AG04450 (cell line): ENCODE results near the gene CACNA2D2. TPM values are rescaled to one million over a fixed set of nuclear protein-coding genes. Genes with fewer than 3 reads are reported as not detected.

ENCODE experiments used
- CTCF ChIA-PET: fragments of 300-600, 350-600 bp; formaldehyde crosslinking; extraction: SDS; loops from one replicate; lab custom pipeline; 2022; ENCODE audit warnings: antibody characterized with exemption, inconsistent platforms; lab: Charles Lee
- POLR2A ChIA-PET: fragments of 350-600 bp; formaldehyde crosslinking; extraction: SDS; loops from one replicate; lab custom pipeline; 2021; ENCODE audit warnings: antibody characterized with exemption, inconsistent platforms; lab: Yijun Ruan, JAX
- DNase-seq: peaks from one replicate; pipeline ENCODE4 v3.0.0-alpha.2; 2011; ENCODE audit warnings: low read depth, low spot score
- H3K27ac ChIP-seq: one replicate; pipeline ENCODE4 v1.5.1; 2012; ENCODE audit warnings: low read depth, low read length, control low read depth
- H3K27me3 ChIP-seq: one replicate; pipeline ENCODE4 v1.6.0; 2012; ENCODE audit warnings: low read length; ENCODE audit not compliant: control insufficient read depth, insufficient read depth
- H3K4me3 ChIP-seq: 2 replicates; pipeline ENCODE4 v1.5.1; 2011; ENCODE audit warnings: mild to moderate bottlenecking, low read depth, low read length, control low read depth
- H3K9me3 ChIP-seq: 2 replicates; pipeline ENCODE4 v1.5.1; 2012; ENCODE audit warnings: low read length; ENCODE audit not compliant: control insufficient read depth, insufficient read depth
- CTCF ChIP-seq: IDR thresholded peaks from 2 replicates; pipeline ENCODE4 v1.5.1; 2011; ENCODE audit warnings: low read depth, low read length, control low read depth, inconsistent platforms
- polyA plus RNA-seq: library from polyadenylated mRNA; depleted of rRNA; stranded (reverse); fragments of >200 nt; gene quantifications from 2 replicates; pipeline ENCODE4 v1.2.3, GENCODE V29; 2011

CACNA2D2 gene
- polyA plus RNA-seq, 1 experiment = 0.09 TPM

- no peak overlapping the region for H3K27ac ChIP-seq
- H3K9me3 ChIP-seq = no peaks in the 10 kb centered on the region
- TF ChIP-seq CTCF = no peak
- no peak overlapping the region for H3K4me3 ChIP-seq
- ChIA-PET POLR2A (interaction anchor here (0.5 kb wide), 1 partner anchor 1053 kb away, joined by 5 read pairs; no protein-coding TSS in a partner anchor), CTCF (interaction anchor here (0.7 kb wide), 1 partner anchor 79 kb away, joined by 3 read pairs; no protein-coding TSS in a partner anchor)
- DNase-seq = no peak
- H3K27me3 ChIP-seq = peaks cover 33% of the 10 kb centered on the region
Measured at GRCh38 chr3:50427217-50427616, 76.2 kb downstream of the CACNA2D2 start.

DNA sequence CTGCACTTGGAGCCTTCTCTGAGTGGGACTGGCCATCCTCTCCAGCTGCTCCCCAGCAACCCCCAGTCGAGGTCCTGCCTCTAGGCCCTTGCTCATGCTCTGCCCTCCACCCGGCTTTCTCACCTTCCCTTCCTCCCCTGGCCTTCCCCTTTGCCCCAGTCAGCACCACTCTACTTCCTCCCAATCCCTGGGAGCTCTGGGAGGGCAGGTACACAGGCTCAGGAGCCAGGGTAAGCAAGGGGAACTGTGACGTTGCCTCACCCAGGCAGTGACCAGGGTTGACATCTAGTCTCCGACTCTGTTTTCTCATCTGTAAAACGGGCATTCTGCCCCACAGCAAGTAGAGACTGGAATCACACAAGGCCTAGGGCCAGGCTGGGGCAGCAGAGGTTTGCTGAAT, 77.5 kb downstream of the CACNA2D2 start:
- no peaks in the 10 kb centered on the region for H3K9me3 ChIP-seq
- no peak for TF ChIP-seq CTCF
- CTCF ChIA-PET = no interaction called here
- peaks cover 33% of the 10 kb centered on the region for H3K27me3 ChIP-seq
- POLR2A ChIA-PET = no interaction called here
- no peak for DNase-seq
- H3K27ac ChIP-seq = no peak overlapping the region
- H3K4me3 ChIP-seq = no peak overlapping the region

- no peak for DNase-seq
- no peak for TF ChIP-seq CTCF
- ChIA-PET CTCF (no interaction called here), POLR2A (no interaction called here)
- H3K27me3 ChIP-seq = peaks cover 31% of the 10 kb centered on the region
- H3K4me3 ChIP-seq = no peak overlapping the region
- H3K27ac ChIP-seq = no peak overlapping the region
- H3K9me3 ChIP-seq = no peaks in the 10 kb centered on the region
Measured at GRCh38 chr3:50423543-50423942, 79.9 kb downstream of the CACNA2D2 start.

DNA sequence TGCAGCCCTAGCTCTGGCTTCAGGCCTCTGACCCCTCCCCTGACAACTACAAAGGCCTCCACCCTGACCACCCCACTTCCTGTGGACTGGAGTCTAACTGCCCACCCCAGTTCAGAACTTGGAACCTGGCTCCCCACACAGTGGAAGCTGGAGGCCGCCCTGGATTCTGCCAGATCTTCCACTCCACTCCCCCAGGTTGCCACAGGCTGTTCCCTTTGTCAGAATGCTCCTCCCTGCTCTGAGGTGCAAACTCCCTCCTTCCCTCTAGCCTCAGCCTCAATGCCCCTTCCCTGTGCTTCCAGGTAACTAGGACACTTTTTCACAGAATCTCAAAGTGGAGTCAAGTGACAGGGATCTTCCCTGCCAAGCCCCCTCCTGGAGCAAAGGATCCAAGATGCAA, 81.3 kb downstream of the CACNA2D2 start:
- TF ChIP-seq CTCF = no peak
- H3K9me3 ChIP-seq = no peaks in the 10 kb centered on the region
- ChIA-PET CTCF (no interaction called here), POLR2A (interaction anchor here (1.0 kb wide), 1 partner anchor 81 kb away, joined by 5 read pairs; the partner anchor contains the start of gene RASSF1)
- H3K4me3 ChIP-seq = no peak overlapping the region
- H3K27me3 ChIP-seq = peaks cover 20% of the 10 kb centered on the region
- no peak overlapping the region for H3K27ac ChIP-seq
- no peak for DNase-seq

GRCh38 chr3:50419595-50420370, 83.7 kb downstream of the CACNA2D2 start:
- Histone ChIP-seq H3K27ac (no peak overlapping the region), H3K9me3 (no peaks in the 10 kb centered on the region; the same call in 1 of the 2 replicates), H3K4me3 (no peak overlapping the region), H3K27me3 (peaks cover 17% of the 10 kb centered on the region)
- TF ChIP-seq CTCF = no peak
- DNase-seq = no peak
- CTCF ChIA-PET = interaction anchor here (1.0 kb wide), 1 partner anchor 122 kb away, joined by 3 read pairs; no protein-coding TSS in a partner anchor
- POLR2A ChIA-PET = no interaction called here
